GM04503 (cell line): ENCODE data around the gene FGFR2.

ENCODE experiments used
- DNase-seq: peaks from one replicate; pipeline ENCODE4 v3.0.0-alpha.2; 2012; ENCODE audit warnings: low read depth

Gene FGFR2

GRCh38 chr10:121598263-121599249, at the start of gene FGFR2:
Gene FGFR2, minus strand, starts transcription at chr10:121598444. Its CDS starts 4,627 bp downstream, at chr10:121593817.
- DNase-seq: no peak

- DNase-seq: no peak
Measured at GRCh38 chr10:121647401-121647800, 49.2 kb upstream of the FGFR2 start.

- DNase-seq: no peak
Measured at GRCh38 chr10:121645696-121646095, 47.5 kb upstream of the FGFR2 start.

- DNase-seq: no peak
Measured at GRCh38 chr10:121644501-121644900, 46.3 kb upstream of the FGFR2 start.

GRCh38 chr10:121640266-121640665, 42.0 kb upstream of the FGFR2 start:
- DNase-seq: no peak

- no peak for DNase-seq
Measured at GRCh38 chr10:121639416-121639815, 41.2 kb upstream of the FGFR2 start.

GRCh38 chr10:121637437-121637836, 39.2 kb upstream of the FGFR2 start:
- DNase-seq: no peak

- DNase-seq: no peak
Measured at GRCh38 chr10:121633056-121633455, 34.8 kb upstream of the FGFR2 start.

- no peak for DNase-seq
Measured at GRCh38 chr10:121631365-121632029, 33.3 kb upstream of the FGFR2 start.

GRCh38 chr10:121628859-121629258, 30.6 kb upstream of the FGFR2 start:
- no peak for DNase-seq

GRCh38 chr10:121627876-121628581, 29.8 kb upstream of the FGFR2 start:
- no peak for DNase-seq

GRCh38 chr10:121624836-121625486, 26.7 kb upstream of the FGFR2 start:
- no peak for DNase-seq

- no peak for DNase-seq
Measured at GRCh38 chr10:121618906-121619305, 20.7 kb upstream of the FGFR2 start.

GRCh38 chr10:121617176-121617575, 18.9 kb upstream of the FGFR2 start:
- DNase-seq: no peak

- no peak for DNase-seq
Measured at GRCh38 chr10:121616291-121616690, 18.0 kb upstream of the FGFR2 start.

GRCh38 chr10:121615836-121616235, 17.6 kb upstream of the FGFR2 start:
- no peak for DNase-seq

- no peak for DNase-seq
Measured at GRCh38 chr10:121615435-121615793, 17.2 kb upstream of the FGFR2 start.

GRCh38 chr10:121614613-121615434, 16.6 kb upstream of the FGFR2 start:
- no peak for DNase-seq

- DNase-seq: no peak
Measured at GRCh38 chr10:121613456-121613855, 15.2 kb upstream of the FGFR2 start.

- DNase-seq: no peak
Measured at GRCh38 chr10:121611393-121612159, 13.3 kb upstream of the FGFR2 start.
